CD8-positive, alpha-beta memory T cell (primary cell): ENCODE results near the gene MTCL3.

Experiments
- CTCF ChIA-PET: fragments of 350-600 bp; sonication (Branson Sonifier 250); formaldehyde crosslinking; loops from one replicate; lab custom pipeline; 2021; ENCODE audit warnings: antibody characterized with exemption; lab: Charles Lee
- POLR2A ChIA-PET: fragments of 350-600 bp; sonication (Branson Sonifier 250); formaldehyde crosslinking; loops from one replicate; lab custom pipeline; 2021; ENCODE audit warnings: antibody characterized with exemption; lab: Charles Lee
- DNase-seq, 5 donors: peaks; one replicate each; pipeline versions ENCODE4 v3.0.0 to v3.0.0-alpha.2; 2020 to 2022; ENCODE audit warnings: mixed read lengths in 1 of 5
- H3K27ac ChIP-seq: one replicate; pipeline ENCODE4 v1.7.0; 2013; ENCODE audit warnings: low read depth, mild to moderate bottlenecking, low read length, moderate library complexity
- H3K27me3 ChIP-seq: 2 replicates; pipeline ENCODE4 v1.7.0; 2013; ENCODE audit warnings: low read length, mild to moderate bottlenecking; ENCODE audit not compliant: insufficient read depth, poor library complexity, severe bottlenecking
- H3K36me3 ChIP-seq: 2 replicates; pipeline ENCODE4 v1.7.0; 2013; ENCODE audit warnings: mild to moderate bottlenecking, low read length, moderate library complexity; ENCODE audit not compliant: insufficient read depth
- H3K4me1 ChIP-seq: 2 replicates; pipeline ENCODE4 v1.7.0; 2013; ENCODE audit warnings: mild to moderate bottlenecking, low read length, moderate library complexity; ENCODE audit not compliant: insufficient read depth
- H3K4me3 ChIP-seq: 2 replicates; pipeline ENCODE4 v1.7.0; 2013; ENCODE audit warnings: mild to moderate bottlenecking, low read length
- H3K9me3 ChIP-seq: 2 replicates; pipeline ENCODE4 v1.7.0; 2013; ENCODE audit warnings: mild to moderate bottlenecking, low read length
- H3K27ac Mint-ChIP-seq, 8 donors: one replicate each; pipeline ENCODE4 v1.8.0; 2020 to 2021; ENCODE audit warnings: mixed read lengths in 8 of 8, mild to moderate bottlenecking in 6 of 8, inconsistent platforms in 3 of 8, moderate library complexity in 3 of 8
- H3K27me3 Mint-ChIP-seq, 2 donors: one replicate each; pipeline ENCODE4 v1.8.0; 2020 to 2021; ENCODE audit warnings: mixed read lengths in 2 of 2, mild to moderate bottlenecking in 1 of 2, moderate library complexity in 1 of 2
- H3K36me3 Mint-ChIP-seq, 3 donors: one replicate each; pipeline ENCODE4 v1.8.0; 2020 to 2021; ENCODE audit warnings: mixed read lengths in 3 of 3, inconsistent platforms in 1 of 3, mild to moderate bottlenecking in 1 of 3
- H3K4me1 Mint-ChIP-seq, 3 donors: one replicate each; pipeline ENCODE4 v1.8.0; 2020 to 2021; ENCODE audit warnings: mixed read lengths in 3 of 3, inconsistent platforms in 1 of 3, mild to moderate bottlenecking in 1 of 3
- H3K4me3 Mint-ChIP-seq, 7 donors: one replicate each; pipeline ENCODE4 v1.8.0; 2020 to 2021; ENCODE audit warnings: mixed read lengths in 7 of 7, mild to moderate bottlenecking in 6 of 7, moderate library complexity in 4 of 7, inconsistent platforms in 2 of 7
- H3K9me3 Mint-ChIP-seq, 5 donors: one replicate each; pipeline ENCODE4 v1.8.0; 2020 to 2022; ENCODE audit warnings: mixed read lengths in 5 of 5, mild to moderate bottlenecking in 3 of 5, moderate library complexity in 2 of 5, inconsistent platforms in 1 of 5

MTCL3 gene

GRCh38 chr6:127494240-127494767, 24.8 kb downstream of the MTCL3 start:
- DNase-seq: no peak
- no peak overlapping the region for H3K27ac ChIP-seq
- H3K4me3 ChIP-seq: no peak overlapping the region
- no peaks in the 10 kb centered on the region for H3K4me1 ChIP-seq
- ChIA-PET CTCF (interaction anchor here (2.7 kb wide), 1 partner anchor 22 kb away, joined by 15 read pairs; no protein-coding TSS in a partner anchor), POLR2A (no interaction called here)
- H3K4me3 Mint-ChIP-seq: no peak overlapping the region
- H3K27me3 Mint-ChIP-seq: no peaks in the 10 kb centered on the region
- no peaks in the 10 kb centered on the region for H3K27me3 ChIP-seq
- no peak overlapping the region for H3K27ac Mint-ChIP-seq
- H3K9me3 Mint-ChIP-seq: no peaks in the 10 kb centered on the region
- H3K36me3 ChIP-seq: no peaks in the 10 kb centered on the region
- peaks cover 0 to 5% (median 0%) of the 10 kb centered on the region in 3 donors for H3K4me1 Mint-ChIP-seq
- peaks cover 2 to 9% (median 6%) of the 10 kb centered on the region in 3 donors for H3K36me3 Mint-ChIP-seq
- no peaks in the 10 kb centered on the region for H3K9me3 ChIP-seq

- H3K4me3 ChIP-seq: no peak overlapping the region
- H3K27me3 ChIP-seq: no peaks in the 10 kb centered on the region
- Mint-ChIP-seq H3K27me3 (no peaks in the 10 kb centered on the region), H3K27ac (no peak overlapping the region), H3K36me3 (peaks cover 2 to 6% (median 3%) of the 10 kb centered on the region in 3 donors), H3K9me3 (no peaks in the 10 kb centered on the region), H3K4me1 (peaks cover 8 to 18% (median 10%) of the 10 kb centered on the region in 3 donors), H3K4me3 (no peak overlapping the region)
- H3K4me1 ChIP-seq: peaks cover 6% of the 10 kb centered on the region
- no peak overlapping the region for H3K27ac ChIP-seq
- ChIA-PET POLR2A (no interaction called here), CTCF (interaction anchor here (1.3 kb wide), 1 partner anchor 27 kb away, joined by 8 read pairs; no protein-coding TSS in a partner anchor)
- no peaks in the 10 kb centered on the region for H3K9me3 ChIP-seq
- H3K36me3 ChIP-seq: no peaks in the 10 kb centered on the region
- DNase-seq: no peak
Observed at GRCh38 chr6:127489248-127489647, 29.9 kb downstream of the MTCL3 start.

- Mint-ChIP-seq H3K4me1 (peaks cover 15 to 31% (median 19%) of the 10 kb centered on the region in 3 donors), H3K4me3 (no peak overlapping the region), H3K27ac (no peak overlapping the region), H3K9me3 (no peaks in the 10 kb centered on the region), H3K36me3 (peaks cover 2 to 4% (median 3%) of the 10 kb centered on the region in 3 donors), H3K27me3 (no peaks in the 10 kb centered on the region)
- no peaks in the 10 kb centered on the region for H3K36me3 ChIP-seq
- ChIA-PET CTCF (interaction anchor here (0.9 to 1.1 kb wide), 2 partner anchors 12 to 28 kb away, joined by 3 read pairs; no protein-coding TSS in a partner anchor), POLR2A (no interaction called here)
- DNase-seq: no peak
- no peak overlapping the region for H3K4me3 ChIP-seq
- peaks cover 14% of the 10 kb centered on the region for H3K4me1 ChIP-seq
- no peaks in the 10 kb centered on the region for H3K9me3 ChIP-seq
- no peak overlapping the region for H3K27ac ChIP-seq
- H3K27me3 ChIP-seq: no peaks in the 10 kb centered on the region
Observed at GRCh38 chr6:127486934-127487333, 32.2 kb downstream of the MTCL3 start.

- no peaks in the 10 kb centered on the region for H3K9me3 ChIP-seq
- no peak overlapping the region for H3K27ac ChIP-seq
- H3K9me3 Mint-ChIP-seq: no peaks in the 10 kb centered on the region
- peak overlapping the region; percentile 41 to 88 (median 62) for H3K27ac Mint-ChIP-seq
- peak overlapping the region; percentile 45 for H3K4me3 ChIP-seq
- H3K4me1 Mint-ChIP-seq: peaks cover 15 to 26% (median 19%) of the 10 kb centered on the region in 3 donors
- CTCF ChIA-PET: interaction anchor here (0.9 to 3.5 kb wide), 3 partner anchors 31 to 54 kb away, joined by 3 to 28 read pairs (median 3); no protein-coding TSS in a partner anchor
- H3K4me3 Mint-ChIP-seq: peak overlapping the region; percentile 73 to 89 (median 77)
- peaks cover 0 to 3% (median 0%) of the 10 kb centered on the region in 3 donors for H3K36me3 Mint-ChIP-seq
- H3K27me3 ChIP-seq: no peaks in the 10 kb centered on the region
- H3K36me3 ChIP-seq: no peaks in the 10 kb centered on the region
- no peaks in the 10 kb centered on the region for H3K27me3 Mint-ChIP-seq
- POLR2A ChIA-PET: no interaction called here
- peaks cover 14% of the 10 kb centered on the region for H3K4me1 ChIP-seq
- DNase-seq: peak in 2 of 5 donors; percentile 8 to 18
Observed at GRCh38 chr6:127484212-127484863, 34.8 kb downstream of the MTCL3 start.

- H3K27me3 ChIP-seq: no peaks in the 10 kb centered on the region
- Mint-ChIP-seq H3K4me1 (peaks cover 15 to 24% (median 19%) of the 10 kb centered on the region in 3 donors), H3K4me3 (peak overlapping the region; percentile 73 to 89 (median 77)), H3K36me3 (peaks cover 0 to 3% (median under 1%) of the 10 kb centered on the region in 3 donors), H3K27ac (peak overlapping the region in 7 of 8 donors; percentile 26 to 88 (median 56)), H3K27me3 (no peaks in the 10 kb centered on the region), H3K9me3 (no peaks in the 10 kb centered on the region)
- H3K4me3 ChIP-seq: peak overlapping the region; percentile 45
- no peaks in the 10 kb centered on the region for H3K9me3 ChIP-seq
- H3K4me1 ChIP-seq: peaks cover 14% of the 10 kb centered on the region
- H3K36me3 ChIP-seq: no peaks in the 10 kb centered on the region
- ChIA-PET CTCF (interaction anchor here (1.0 to 3.5 kb wide), 2 partner anchors 32 to 217 kb away, joined by 3 to 28 read pairs; partner anchors contain the start of gene RNF146), POLR2A (no interaction called here)
- no peak for DNase-seq
- no peak overlapping the region for H3K27ac ChIP-seq
Observed at GRCh38 chr6:127483399-127484055, 35.6 kb downstream of the MTCL3 start.

GRCh38 chr6:127482325-127482724, 36.8 kb downstream of the MTCL3 start:
- H3K36me3 Mint-ChIP-seq: peaks cover 6 to 11% (median 7%) of the 10 kb centered on the region in 3 donors
- CTCF ChIA-PET: interaction anchor here (1.0 kb wide), 1 partner anchor 216 kb away, joined by 3 read pairs; the partner anchor contains the start of gene RNF146
- no peak for DNase-seq

GRCh38 chr6:127481628-127482027, 37.5 kb downstream of the MTCL3 start:
- H3K9me3 ChIP-seq: no peaks in the 10 kb centered on the region
- no peaks in the 10 kb centered on the region for H3K27me3 Mint-ChIP-seq
- H3K4me1 ChIP-seq: peaks cover 14% of the 10 kb centered on the region
- no peaks in the 10 kb centered on the region for H3K9me3 Mint-ChIP-seq
- H3K4me3 Mint-ChIP-seq: no peak overlapping the region
- CTCF ChIA-PET: no interaction called here
- H3K27me3 ChIP-seq: no peaks in the 10 kb centered on the region
- no peak overlapping the region for H3K27ac Mint-ChIP-seq
- H3K27ac ChIP-seq: no peak overlapping the region
- no peaks in the 10 kb centered on the region for H3K36me3 ChIP-seq
- no peak overlapping the region for H3K4me3 ChIP-seq
- peaks cover 7 to 11% (median 7%) of the 10 kb centered on the region in 3 donors for H3K36me3 Mint-ChIP-seq
- POLR2A ChIA-PET: no interaction called here
- H3K4me1 Mint-ChIP-seq: peaks cover 15 to 24% (median 19%) of the 10 kb centered on the region in 3 donors
- DNase-seq: no peak

More at GRCh38 chr6:127482325-127482724, 36.8 kb downstream of the MTCL3 start:
- Histone ChIP-seq H3K9me3 (no peaks in the 10 kb centered on the region), H3K27ac (no peak overlapping the region), H3K27me3 (no peaks in the 10 kb centered on the region), H3K36me3 (no peaks in the 10 kb centered on the region), H3K4me3 (no peak overlapping the region), H3K4me1 (peaks cover 14% of the 10 kb centered on the region)
- Mint-ChIP-seq H3K4me1 (peaks cover 15 to 24% (median 19%) of the 10 kb centered on the region in 3 donors), H3K27ac (no peak overlapping the region), H3K4me3 (no peak overlapping the region), H3K27me3 (no peaks in the 10 kb centered on the region), H3K9me3 (no peaks in the 10 kb centered on the region)
- POLR2A ChIA-PET: interaction anchor here (0.7 kb wide), 1 partner anchor 352 kb away, joined by 7 read pairs; no protein-coding TSS in a partner anchor
